CD8-positive, alpha-beta memory T cell (primary cell): ENCODE results near the gene ADD2. TPM values are rescaled to one million over a fixed set of nuclear protein-coding genes. Genes with fewer than 3 reads are reported as not detected.

Source experiments
- CTCF ChIA-PET: fragments of 350-600 bp; sonication (Branson Sonifier 250); formaldehyde crosslinking; loops from one replicate; lab custom pipeline; 2021; ENCODE audit warnings: antibody characterized with exemption; lab: Charles Lee
- POLR2A ChIA-PET: fragments of 350-600 bp; sonication (Branson Sonifier 250); formaldehyde crosslinking; loops from one replicate; lab custom pipeline; 2021; ENCODE audit warnings: antibody characterized with exemption; lab: Charles Lee
- DNase-seq, 5 donors: peaks; one replicate each; pipeline versions ENCODE4 v3.0.0 to v3.0.0-alpha.2; 2020 to 2022; ENCODE audit warnings: mixed read lengths in 1 of 5
- H3K27ac ChIP-seq: one replicate; pipeline ENCODE4 v1.7.0; 2013; ENCODE audit warnings: low read depth, mild to moderate bottlenecking, low read length, moderate library complexity
- H3K27me3 ChIP-seq: 2 replicates; pipeline ENCODE4 v1.7.0; 2013; ENCODE audit warnings: low read length, mild to moderate bottlenecking; ENCODE audit not compliant: insufficient read depth, poor library complexity, severe bottlenecking
- H3K36me3 ChIP-seq: 2 replicates; pipeline ENCODE4 v1.7.0; 2013; ENCODE audit warnings: mild to moderate bottlenecking, low read length, moderate library complexity; ENCODE audit not compliant: insufficient read depth
- H3K4me1 ChIP-seq: 2 replicates; pipeline ENCODE4 v1.7.0; 2013; ENCODE audit warnings: mild to moderate bottlenecking, low read length, moderate library complexity; ENCODE audit not compliant: insufficient read depth
- H3K4me3 ChIP-seq: 2 replicates; pipeline ENCODE4 v1.7.0; 2013; ENCODE audit warnings: mild to moderate bottlenecking, low read length
- H3K9me3 ChIP-seq: 2 replicates; pipeline ENCODE4 v1.7.0; 2013; ENCODE audit warnings: mild to moderate bottlenecking, low read length
- H3K27ac Mint-ChIP-seq, 8 donors: one replicate each; pipeline ENCODE4 v1.8.0; 2020 to 2021; ENCODE audit warnings: mixed read lengths in 8 of 8, mild to moderate bottlenecking in 6 of 8, inconsistent platforms in 3 of 8, moderate library complexity in 3 of 8
- H3K27me3 Mint-ChIP-seq, 2 donors: one replicate each; pipeline ENCODE4 v1.8.0; 2020 to 2021; ENCODE audit warnings: mixed read lengths in 2 of 2, mild to moderate bottlenecking in 1 of 2, moderate library complexity in 1 of 2
- H3K36me3 Mint-ChIP-seq, 3 donors: one replicate each; pipeline ENCODE4 v1.8.0; 2020 to 2021; ENCODE audit warnings: mixed read lengths in 3 of 3, inconsistent platforms in 1 of 3, mild to moderate bottlenecking in 1 of 3
- H3K4me1 Mint-ChIP-seq, 3 donors: one replicate each; pipeline ENCODE4 v1.8.0; 2020 to 2021; ENCODE audit warnings: mixed read lengths in 3 of 3, inconsistent platforms in 1 of 3, mild to moderate bottlenecking in 1 of 3
- H3K4me3 Mint-ChIP-seq, 7 donors: one replicate each; pipeline ENCODE4 v1.8.0; 2020 to 2021; ENCODE audit warnings: mixed read lengths in 7 of 7, mild to moderate bottlenecking in 6 of 7, moderate library complexity in 4 of 7, inconsistent platforms in 2 of 7
- H3K9me3 Mint-ChIP-seq, 5 donors: one replicate each; pipeline ENCODE4 v1.8.0; 2020 to 2022; ENCODE audit warnings: mixed read lengths in 5 of 5, mild to moderate bottlenecking in 3 of 5, moderate library complexity in 2 of 5, inconsistent platforms in 1 of 5
- polyA plus RNA-seq: library from polyadenylated mRNA; unstranded; fragments of 300-500 nt; fragmentation: Illumina TruSeq; gene quantifications from one replicate; pipeline ENCODE4 v1.2.3, GENCODE V29; 2021
- total RNA-seq, 2 experiments: library from RNA; stranded (reverse); gene quantifications; one replicate each; pipeline ENCODE4 v1.2.3, GENCODE V29; 2021

ADD2 gene
- total and polyA plus RNA-seq, 3 experiments from 2014 or later = 0.18 to 1.2 (median 0.74) TPM

DNA sequence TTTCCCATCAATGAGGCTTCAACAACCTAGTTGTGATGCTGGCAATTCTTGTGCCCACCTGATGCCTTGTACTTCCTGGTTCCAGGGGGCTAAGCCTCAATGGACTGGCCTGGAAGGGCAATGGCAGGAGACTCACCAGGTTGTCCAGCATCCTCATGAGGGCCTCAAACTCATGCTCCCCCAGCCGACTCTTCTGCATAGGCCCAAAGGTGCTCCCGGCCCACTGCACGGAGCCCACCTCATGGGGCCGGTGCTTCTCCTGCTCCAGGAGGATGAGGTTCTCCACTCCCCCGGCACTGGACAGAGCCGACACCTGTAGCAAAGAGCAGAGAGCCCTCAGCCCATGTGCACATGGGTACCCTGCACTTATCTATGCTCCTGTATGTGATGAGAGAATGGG is 84.5 kb downstream of the ADD2 start:
- no peak overlapping the region for H3K4me3 ChIP-seq
- no peak for DNase-seq
- Mint-ChIP-seq H3K36me3 (no peaks in the 10 kb centered on the region), H3K9me3 (no peaks in the 10 kb centered on the region), H3K27ac (no peak overlapping the region), H3K4me1 (no peaks in the 10 kb centered on the region), H3K4me3 (no peak overlapping the region), H3K27me3 (peaks cover 9 to 30% of the 10 kb centered on the region in 2 donors)
- H3K36me3 ChIP-seq = no peaks in the 10 kb centered on the region
- no peaks in the 10 kb centered on the region for H3K4me1 ChIP-seq
- no peak overlapping the region for H3K27ac ChIP-seq
- no peaks in the 10 kb centered on the region for H3K9me3 ChIP-seq
- POLR2A ChIA-PET = no interaction called here
- H3K27me3 ChIP-seq = no peaks in the 10 kb centered on the region
- CTCF ChIA-PET = no interaction called here

DNA sequence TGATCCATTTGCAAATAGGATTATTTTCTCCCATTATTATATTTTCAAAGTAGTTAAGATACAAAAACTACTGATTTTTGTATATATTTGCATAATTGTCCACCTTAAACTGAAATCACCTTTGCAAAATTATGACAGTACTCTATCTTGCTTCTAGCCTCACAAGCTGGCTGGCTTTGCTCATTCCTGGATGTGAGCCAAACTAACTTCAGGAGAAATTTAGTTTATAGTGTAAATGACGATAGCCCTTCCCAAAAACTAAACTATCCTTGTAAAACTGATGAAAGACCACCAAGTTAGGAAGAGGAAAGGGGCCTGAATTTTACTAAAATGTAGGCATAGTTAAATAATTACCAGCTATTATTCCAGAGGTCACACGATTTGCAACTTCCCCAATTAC is 87.3 kb downstream of the ADD2 start:
- Histone ChIP-seq H3K27me3 (no peaks in the 10 kb centered on the region), H3K27ac (no peak overlapping the region), H3K4me3 (no peak overlapping the region), H3K36me3 (no peaks in the 10 kb centered on the region), H3K4me1 (no peaks in the 10 kb centered on the region), H3K9me3 (no peaks in the 10 kb centered on the region)
- no peaks in the 10 kb centered on the region for H3K36me3 Mint-ChIP-seq
- H3K27me3 Mint-ChIP-seq = peaks cover 4 to 14% of the 10 kb centered on the region in 2 donors
- no peaks in the 10 kb centered on the region for H3K9me3 Mint-ChIP-seq
- no peak for DNase-seq
- no peak overlapping the region for H3K4me3 Mint-ChIP-seq
- CTCF ChIA-PET = no interaction called here
- POLR2A ChIA-PET = no interaction called here
- H3K27ac Mint-ChIP-seq = no peak overlapping the region
- no peaks in the 10 kb centered on the region for H3K4me1 Mint-ChIP-seq

DNA sequence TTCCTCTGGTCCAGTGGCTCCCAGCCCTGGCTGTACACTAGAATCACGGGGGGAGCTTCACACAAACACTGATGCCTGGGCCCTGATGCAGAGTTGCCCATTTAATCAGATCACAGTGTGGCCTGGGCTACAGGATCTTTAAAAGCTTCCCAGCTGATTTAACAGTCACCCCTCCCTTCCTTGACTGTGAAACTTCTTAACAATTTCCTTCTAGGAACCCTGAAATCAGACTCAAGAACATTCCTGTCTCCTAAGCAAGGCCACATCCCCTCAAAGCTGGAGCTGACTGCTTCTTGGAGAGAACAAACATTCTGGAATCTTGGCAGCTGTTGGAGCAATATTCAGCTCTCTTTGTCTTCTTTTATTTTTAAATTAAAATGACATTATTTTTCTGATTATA is 88.7 kb downstream of the ADD2 start:
- H3K27ac ChIP-seq = no peak overlapping the region
- CTCF ChIA-PET = no interaction called here
- H3K4me1 ChIP-seq = no peaks in the 10 kb centered on the region
- Mint-ChIP-seq H3K4me1 (no peaks in the 10 kb centered on the region), H3K4me3 (no peak overlapping the region), H3K27ac (no peak overlapping the region), H3K9me3 (no peaks in the 10 kb centered on the region), H3K27me3 (peaks cover 5 to 7% of the 10 kb centered on the region in 2 donors), H3K36me3 (no peaks in the 10 kb centered on the region)
- no peak overlapping the region for H3K4me3 ChIP-seq
- H3K27me3 ChIP-seq = no peaks in the 10 kb centered on the region
- POLR2A ChIA-PET = no interaction called here
- H3K36me3 ChIP-seq = no peaks in the 10 kb centered on the region
- DNase-seq = no peak
- no peaks in the 10 kb centered on the region for H3K9me3 ChIP-seq

DNA sequence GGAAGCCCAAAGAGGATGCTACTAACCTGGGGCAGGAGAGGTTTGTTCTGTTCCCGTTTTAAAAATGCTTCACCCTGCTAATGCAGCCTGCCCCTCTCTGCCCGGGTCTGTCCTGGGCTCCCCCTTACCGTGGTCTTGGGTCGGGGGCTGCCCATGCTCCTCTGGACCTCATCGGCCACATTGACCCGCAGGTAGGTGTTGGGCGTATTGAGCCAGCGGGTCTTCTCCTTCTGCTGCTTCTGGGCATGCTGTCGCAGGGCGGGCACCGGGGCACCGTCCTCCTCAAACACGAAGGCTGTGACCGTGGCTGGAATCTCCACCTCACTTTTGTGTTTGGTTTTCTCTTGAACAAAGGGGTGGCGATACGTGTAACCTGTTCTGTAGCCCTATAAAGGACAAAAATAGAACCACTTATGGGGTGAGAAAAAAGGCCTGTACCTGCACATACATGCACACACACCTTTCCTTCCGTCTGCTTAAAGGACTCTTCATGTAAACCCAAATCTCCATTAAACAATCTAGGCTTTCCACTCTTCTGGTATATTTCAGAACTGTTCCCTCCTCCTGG is 89.3 kb downstream of the ADD2 start:
- H3K36me3 Mint-ChIP-seq = no peaks in the 10 kb centered on the region
- H3K27ac Mint-ChIP-seq = peak overlapping the region in 1 of 8 donors; percentile 56
- no peak for DNase-seq
- Histone ChIP-seq H3K36me3 (no peaks in the 10 kb centered on the region), H3K27ac (no peak overlapping the region), H3K9me3 (no peaks in the 10 kb centered on the region), H3K4me1 (no peaks in the 10 kb centered on the region), H3K4me3 (no peak overlapping the region), H3K27me3 (no peaks in the 10 kb centered on the region)
- no peak overlapping the region for H3K4me3 Mint-ChIP-seq
- no peaks in the 10 kb centered on the region for H3K4me1 Mint-ChIP-seq
- no peaks in the 10 kb centered on the region for H3K9me3 Mint-ChIP-seq
- H3K27me3 Mint-ChIP-seq = peaks cover 5 to 7% of the 10 kb centered on the region in 2 donors
- CTCF ChIA-PET = no interaction called here
- POLR2A ChIA-PET = no interaction called here

DNA sequence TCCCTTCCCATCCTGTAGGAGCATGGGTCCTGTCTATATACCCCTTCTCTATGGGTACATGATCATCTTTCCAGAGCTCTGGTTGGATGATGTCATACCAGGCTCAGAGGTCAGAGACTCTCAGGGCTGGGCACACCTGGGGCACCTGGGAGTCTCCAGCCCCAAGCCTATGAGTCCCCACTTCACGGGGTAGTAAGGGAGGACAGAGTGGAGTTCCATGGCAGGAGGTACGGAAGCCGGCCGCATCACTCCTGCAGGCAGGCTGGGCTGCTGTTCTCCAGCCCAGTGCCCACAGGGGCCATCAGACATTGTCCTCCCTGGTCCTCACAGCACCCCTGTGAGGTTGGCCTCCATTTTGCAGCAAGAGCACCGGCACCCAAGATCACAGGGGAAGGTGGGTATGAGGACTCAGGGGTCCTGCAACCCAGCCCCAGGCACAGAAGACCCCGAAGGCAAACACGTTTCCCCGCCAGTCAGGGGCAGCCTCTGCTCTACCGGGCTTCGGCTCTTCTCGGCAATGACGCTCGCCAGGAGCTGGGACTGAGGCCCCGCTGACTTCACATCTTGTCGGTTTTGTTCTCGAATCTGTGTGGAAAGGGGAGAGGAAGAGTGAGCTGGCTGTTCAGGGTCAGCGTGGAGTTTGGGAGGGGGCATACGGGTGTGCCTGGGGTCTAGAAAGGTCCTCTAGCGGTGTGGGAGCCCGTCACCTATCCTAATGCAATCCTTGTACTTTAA is 91.5 kb downstream of the ADD2 start:
- Histone ChIP-seq H3K4me1 (no peaks in the 10 kb centered on the region), H3K36me3 (no peaks in the 10 kb centered on the region), H3K9me3 (no peaks in the 10 kb centered on the region), H3K4me3 (no peak overlapping the region), H3K27me3 (no peaks in the 10 kb centered on the region), H3K27ac (no peak overlapping the region)
- peaks cover 5 to 7% of the 10 kb centered on the region in 2 donors for H3K27me3 Mint-ChIP-seq
- no peaks in the 10 kb centered on the region for H3K9me3 Mint-ChIP-seq
- no peak for DNase-seq
- no peak overlapping the region for H3K4me3 Mint-ChIP-seq
- POLR2A ChIA-PET = no interaction called here
- no peaks in the 10 kb centered on the region for H3K36me3 Mint-ChIP-seq
- H3K4me1 Mint-ChIP-seq = no peaks in the 10 kb centered on the region
- no peak overlapping the region for H3K27ac Mint-ChIP-seq
- CTCF ChIA-PET = no interaction called here

DNA sequence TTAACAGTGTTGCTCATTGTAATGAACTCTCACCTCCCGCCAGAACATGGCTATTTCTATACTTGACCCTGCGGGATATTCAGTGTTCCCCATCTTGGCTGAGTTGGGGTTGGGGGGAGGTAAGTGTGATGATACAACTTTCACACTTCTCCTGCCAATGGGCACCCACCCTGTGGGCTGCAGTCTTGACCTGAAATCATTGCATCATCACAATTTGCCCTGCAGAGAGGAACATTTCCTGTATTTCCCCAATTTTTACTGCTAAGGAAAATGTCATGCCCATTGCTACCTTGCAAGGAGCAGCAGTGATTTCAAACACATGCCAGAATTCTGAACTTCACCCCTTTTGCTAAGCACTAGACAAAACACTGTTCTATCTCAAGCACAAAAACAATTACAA is 92.1 kb downstream of the ADD2 start:
- no peaks in the 10 kb centered on the region for H3K36me3 ChIP-seq
- Mint-ChIP-seq H3K4me3 (no peak overlapping the region), H3K4me1 (no peaks in the 10 kb centered on the region), H3K27me3 (peaks cover 5 to 7% of the 10 kb centered on the region in 2 donors), H3K27ac (no peak overlapping the region), H3K36me3 (no peaks in the 10 kb centered on the region), H3K9me3 (no peaks in the 10 kb centered on the region)
- H3K4me3 ChIP-seq = no peak overlapping the region
- no peak overlapping the region for H3K27ac ChIP-seq
- ChIA-PET CTCF (no interaction called here), POLR2A (no interaction called here)
- H3K4me1 ChIP-seq = no peaks in the 10 kb centered on the region
- H3K27me3 ChIP-seq = no peaks in the 10 kb centered on the region
- H3K9me3 ChIP-seq = no peaks in the 10 kb centered on the region
- no peak for DNase-seq

DNA sequence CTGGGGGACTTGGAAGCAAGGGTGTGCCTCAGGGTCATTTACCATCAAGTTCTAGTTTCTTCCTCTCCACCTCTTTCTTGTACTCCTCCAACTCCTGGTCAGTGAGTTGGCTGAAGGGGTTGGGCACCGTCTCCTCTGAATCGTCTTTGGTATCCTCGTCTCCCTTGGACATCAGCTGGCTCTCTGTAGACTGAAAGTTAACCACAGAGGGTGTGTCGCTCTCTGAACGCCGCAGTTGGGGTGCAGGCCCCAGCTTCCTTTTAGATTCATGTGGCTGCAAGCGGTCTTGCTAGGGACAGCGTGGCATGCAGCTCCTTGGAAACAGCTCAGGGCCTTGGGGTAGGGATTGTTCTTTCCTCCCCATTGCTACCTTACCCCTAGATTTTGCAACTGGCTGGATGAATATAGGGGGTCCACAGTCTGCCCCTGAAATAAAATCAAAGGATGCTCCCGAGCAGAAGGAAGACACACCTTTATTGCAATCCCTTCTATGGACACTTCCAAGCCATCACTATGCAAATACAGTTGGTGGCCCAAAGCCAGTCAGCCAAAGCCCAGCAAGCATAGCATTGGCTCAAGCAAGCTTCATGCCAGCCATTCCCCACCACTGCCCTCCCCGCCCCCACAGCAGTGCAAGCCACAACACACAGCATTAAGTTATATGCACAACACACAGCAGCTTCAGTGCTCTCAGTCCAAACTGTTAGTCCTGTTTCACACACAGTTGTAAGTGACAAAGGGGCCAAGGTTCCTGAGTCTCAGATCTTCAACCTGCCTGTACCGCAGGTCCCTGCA is 93.2 kb downstream of the ADD2 start:
- H3K27me3 ChIP-seq = no peaks in the 10 kb centered on the region
- H3K27ac Mint-ChIP-seq = peak overlapping the region in 1 of 8 donors; percentile 31
- H3K27me3 Mint-ChIP-seq = peaks cover 5 to 7% of the 10 kb centered on the region in 2 donors
- H3K36me3 ChIP-seq = no peaks in the 10 kb centered on the region
- no peak overlapping the region for H3K4me3 ChIP-seq
- no peaks in the 10 kb centered on the region for H3K9me3 Mint-ChIP-seq
- no peaks in the 10 kb centered on the region for H3K4me1 ChIP-seq
- no peaks in the 10 kb centered on the region for H3K4me1 Mint-ChIP-seq
- ChIA-PET POLR2A (no interaction called here), CTCF (no interaction called here)
- no peak for DNase-seq
- no peaks in the 10 kb centered on the region for H3K9me3 ChIP-seq
- no peaks in the 10 kb centered on the region for H3K36me3 Mint-ChIP-seq
- no peak overlapping the region for H3K4me3 Mint-ChIP-seq
- H3K27ac ChIP-seq = no peak overlapping the region

DNA sequence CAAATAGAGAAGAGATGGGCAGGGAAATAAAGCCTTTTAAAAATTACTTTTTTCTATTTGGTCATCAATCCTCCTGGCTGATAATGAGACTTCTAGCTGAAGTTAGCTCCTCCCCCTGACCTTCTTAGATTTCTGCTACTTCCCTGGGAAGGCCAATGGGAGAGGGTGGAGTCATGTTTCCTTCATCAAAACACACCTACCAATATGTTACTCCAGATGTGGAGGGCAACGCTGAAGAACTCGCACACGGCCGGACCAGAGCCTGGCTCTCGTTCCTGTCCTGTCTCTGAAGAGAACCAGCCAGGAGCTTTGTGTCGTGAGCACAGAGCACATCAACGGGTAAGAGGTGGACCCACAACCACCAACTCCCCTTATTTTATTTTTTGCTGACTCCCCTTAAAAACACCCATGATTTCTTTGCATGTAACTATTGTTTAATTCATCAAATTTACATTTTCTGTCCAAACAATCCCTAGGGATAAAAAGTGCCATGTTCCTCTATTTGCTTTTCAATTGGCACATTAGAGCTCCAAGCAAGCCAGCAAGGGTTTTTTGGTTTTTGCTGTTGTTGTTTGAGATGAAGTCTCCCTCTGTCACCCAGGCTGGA is 94.9 kb downstream of the ADD2 start:
- Mint-ChIP-seq H3K27me3 (peaks cover 4 to 7% of the 10 kb centered on the region in 2 donors), H3K27ac (no peak overlapping the region), H3K36me3 (no peaks in the 10 kb centered on the region), H3K4me1 (no peaks in the 10 kb centered on the region), H3K9me3 (no peaks in the 10 kb centered on the region), H3K4me3 (no peak overlapping the region)
- Histone ChIP-seq H3K36me3 (no peaks in the 10 kb centered on the region), H3K27me3 (no peaks in the 10 kb centered on the region), H3K4me3 (no peak overlapping the region), H3K4me1 (no peaks in the 10 kb centered on the region), H3K9me3 (no peaks in the 10 kb centered on the region), H3K27ac (no peak overlapping the region)
- ChIA-PET POLR2A (no interaction called here), CTCF (no interaction called here)
- DNase-seq = no peak
